ENCODE measurements around the gene KIAA0319L. TPM values are rescaled to one million over a fixed set of nuclear protein-coding genes. Genes with fewer than 3 reads are reported as not detected.

The KIAA0319L gene
- total and polyA plus RNA-seq, 2 experiments from 2014 or later: 27.2 to 75.1 TPM

DNA sequence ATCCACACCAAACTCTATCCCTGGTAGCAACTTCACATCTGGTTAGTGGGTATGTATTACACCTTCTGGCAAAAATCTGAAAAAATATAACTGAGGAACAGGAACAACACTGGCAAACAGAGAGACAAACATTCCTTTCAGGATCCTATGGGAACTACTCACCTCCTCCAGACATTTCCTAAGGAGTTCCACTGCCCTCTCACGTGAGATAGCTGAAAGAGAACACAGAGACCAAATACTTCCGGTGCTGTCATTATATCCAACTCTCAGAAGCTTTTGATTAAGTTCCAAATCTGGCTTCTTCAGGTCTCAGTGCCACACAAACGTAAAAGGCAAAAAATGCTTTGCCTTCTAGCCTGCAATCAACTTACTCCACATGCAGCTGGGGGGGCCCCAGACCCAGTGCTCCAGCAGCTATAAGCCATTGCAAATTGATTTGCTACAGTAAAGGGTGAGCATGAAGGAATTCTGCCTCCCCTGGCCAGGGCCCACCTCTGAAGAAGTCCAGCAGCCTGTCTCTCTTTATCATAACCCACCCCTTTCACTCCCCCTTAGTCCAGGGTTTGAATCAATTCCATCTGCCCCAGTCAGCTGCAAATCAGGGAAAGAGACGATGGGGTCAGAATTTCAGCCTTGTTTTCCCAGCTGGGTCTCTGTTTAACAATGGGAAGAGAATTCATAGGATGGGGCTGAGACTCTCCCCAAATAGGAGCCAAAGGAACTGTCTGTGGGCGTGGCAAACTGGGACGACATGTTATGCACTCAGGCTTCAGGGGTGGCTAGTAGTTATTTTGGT, 48.1 kb upstream of the KIAA0319L start:
- Mint-ChIP-seq H3K9me3 (no peaks in the 10 kb centered on the region), H3K36me3 (ENCODE audit: low read depth) (peaks cover 70% of the 10 kb centered on the region), H3K27ac (no peak overlapping the region), H3K4me3 (no peak overlapping the region), H3K4me1 (0 out of 3 replicates have a peak, but pooled peaks cover 7% of the 10 kb centered on the region), H3K27me3 (ENCODE audit: insufficient read depth, low read depth, poor library complexity) (no peaks in the 10 kb centered on the region)
- Histone ChIP-seq H3K36me3 (ENCODE audit: insufficient read depth) (peaks cover 41% of the 10 kb centered on the region; the same call in 1 of the 2 replicates), H3K4me3 (no peak overlapping the region), H3K27ac (ENCODE audit: low read depth) (0 out of 2 replicates have a peak overlapping the region, but pooled peaks have one; percentile 5), H3K27me3 (ENCODE audit: insufficient read depth) (no peaks in the 10 kb centered on the region), H3K4me1 (ENCODE audit: insufficient read depth) (no peaks in the 10 kb centered on the region), H4K20me1 (replicated peaks; ENCODE audit: insufficient read depth) (peaks cover 31% of the 10 kb centered on the region), H3F3A (replicated peaks; ENCODE audit: low read depth) (peaks cover 6% of the 10 kb centered on the region; the same call in 1 of the 2 replicates), H3K9me2 (ENCODE audit: insufficient read depth) (no peaks in the 10 kb centered on the region), H3K4me2 (no peak overlapping the region), H3K79me2 (replicated peaks; ENCODE audit: insufficient read depth) (peaks cover 36% of the 10 kb centered on the region), H2AFZ (no peak overlapping the region)
- ATAC-seq: peak; percentile 57; the same call in 2 of the 3 replicates
- TF ChIP-seq EZH2 (IDR thresholded peaks at IDR 0.05; ENCODE audit: low read depth, unreplicated experiment): no peak
- TF ChIP-seq, protein P1, sequence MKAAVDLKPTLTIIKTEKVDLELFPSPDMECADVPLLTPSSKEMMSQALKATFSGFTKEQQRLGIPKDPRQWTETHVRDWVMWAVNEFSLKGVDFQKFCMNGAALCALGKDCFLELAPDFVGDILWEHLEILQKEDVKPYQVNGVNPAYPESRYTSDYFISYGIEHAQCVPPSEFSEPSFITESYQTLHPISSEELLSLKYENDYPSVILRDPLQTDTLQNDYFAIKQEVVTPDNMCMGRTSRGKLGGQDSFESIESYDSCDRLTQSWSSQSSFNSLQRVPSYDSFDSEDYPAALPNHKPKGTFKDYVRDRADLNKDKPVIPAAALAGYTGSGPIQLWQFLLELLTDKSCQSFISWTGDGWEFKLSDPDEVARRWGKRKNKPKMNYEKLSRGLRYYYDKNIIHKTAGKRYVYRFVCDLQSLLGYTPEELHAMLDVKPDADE (IDR thresholded peaks at IDR 0.05): no peak
- no peak for TF ChIP-seq REST (IDR thresholded peaks at IDR 0.05; ENCODE audit: unreplicated experiment)
- TF ChIP-seq EZH2phosphoT487 (IDR thresholded peaks at IDR 0.05; ENCODE audit: unreplicated experiment): no peak
- TF ChIP-seq POLR2AphosphoS5 (IDR thresholded peaks at IDR 0.05; ENCODE audit: low read depth): no peak
- no peak for TF ChIP-seq JUNB (IDR thresholded peaks at IDR 0.05; ENCODE audit: unreplicated experiment)
- DNase-seq (ENCODE audit: low spot score): no peak

DNA sequence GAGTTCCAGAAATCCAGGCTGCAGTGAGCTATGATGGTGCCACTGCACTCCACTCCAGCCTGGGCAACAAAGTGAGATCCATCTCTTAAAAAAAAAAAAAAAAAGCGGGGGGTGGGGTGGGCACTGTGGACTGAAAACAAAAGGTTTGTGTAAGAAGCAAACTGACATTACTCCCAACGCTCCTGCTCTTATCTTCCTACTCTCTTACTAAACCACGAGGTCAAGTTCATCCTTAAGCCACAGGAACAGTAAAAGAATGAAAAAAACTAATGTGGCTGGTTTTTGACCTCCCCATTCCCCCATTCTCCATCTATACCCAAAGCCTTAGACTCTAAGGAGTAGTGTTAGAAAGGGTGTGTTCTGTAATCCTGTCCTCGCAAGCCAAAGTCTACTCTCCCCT, 46.7 kb upstream of the KIAA0319L start:
- no peak overlapping the region for H3K27ac Mint-ChIP-seq
- no peaks in the 10 kb centered on the region for H3K27me3 Mint-ChIP-seq (ENCODE audit: insufficient read depth, low read depth, poor library complexity)
- H3K36me3 Mint-ChIP-seq (ENCODE audit: low read depth): peaks cover 62% of the 10 kb centered on the region

More for the DNA sequence above, 46.7 kb upstream of the KIAA0319L start:
- H4K20me1 ChIP-seq (replicated peaks; ENCODE audit: insufficient read depth): peaks cover 37% of the 10 kb centered on the region
- H3K36me3 ChIP-seq (ENCODE audit: insufficient read depth): peaks cover 43% of the 10 kb centered on the region
- peaks cover 25% of the 10 kb centered on the region for H3K79me2 ChIP-seq (replicated peaks; ENCODE audit: insufficient read depth)
- DNase-seq (ENCODE audit: low spot score) (no peak), ATAC-seq (no peak)
- no peak overlapping the region for H3K4me3 ChIP-seq
- H2AFZ ChIP-seq: no peak overlapping the region
- no peak overlapping the region for H3K27ac ChIP-seq (ENCODE audit: low read depth)
- peaks cover 8% of the 10 kb centered on the region; the same call in 1 of the 2 replicates for H3F3A ChIP-seq (replicated peaks; ENCODE audit: low read depth)
- no peaks in the 10 kb centered on the region for H3K4me1 ChIP-seq (ENCODE audit: insufficient read depth)
- Mint-ChIP-seq H3K4me1 (0 out of 3 replicates have a peak, but pooled peaks cover 7% of the 10 kb centered on the region), H3K9me3 (no peaks in the 10 kb centered on the region), H3K4me3 (no peak overlapping the region)
- H3K4me2 ChIP-seq: no peak overlapping the region
- TF ChIP-seq, protein P1 (IDR thresholded peaks at IDR 0.05): no peak
- no peak for TF ChIP-seq CTCF (conservative IDR thresholded peaks at IDR 0.05; ENCODE audit: low read depth in 2 of 2)
- no peaks in the 10 kb centered on the region for H3K27me3 ChIP-seq (ENCODE audit: insufficient read depth)
- H3K9me2 ChIP-seq (ENCODE audit: insufficient read depth): no peaks in the 10 kb centered on the region

Measured in GM23338 (cell line).